CD4-positive, alpha-beta T cell treated with Interleukin-10 for 1 hour (primary cell): ENCODE results near the gene LANCL2.
"Not testable (repeated sequence)": the region's sequence is repeated elsewhere in the genome, so short reads cannot be mapped to it uniquely, and the experiment has no call there.

Source experiments
- DNase-seq: peaks from one replicate; pipeline ENCODE4 v3.0.0-alpha.2; 2020

The LANCL2 gene

GRCh38 chr7:55365205-55365674 lies at the start of gene LANCL2:
LANCL2 (plus strand) TSS chr7:55365337; CDS start chr7:55366026, 689 bp downstream.
- DNase-seq, result peak; percentile 58

- no peak for DNase-seq
Measured at GRCh38 chr7:55325371-55325792, 39.8 kb upstream of the LANCL2 start.

GRCh38 chr7:55326081-55326835 lies 38.9 kb upstream of the LANCL2 start:
- DNase-seq, result no peak

GRCh38 chr7:55326945-55327626 lies 38.1 kb upstream of the LANCL2 start:
- DNase-seq, result no peak

GRCh38 chr7:55335151-55335550 lies 30.0 kb upstream of the LANCL2 start:
- no peak for DNase-seq

GRCh38 chr7:55335786-55336185 lies 29.4 kb upstream of the LANCL2 start:
- no peak for DNase-seq

GRCh38 chr7:55336540-55336939 lies 28.6 kb upstream of the LANCL2 start:
- DNase-seq, result no peak

GRCh38 chr7:55339033-55340000 lies 25.8 kb upstream of the LANCL2 start:
- no peak for DNase-seq

- no peak for DNase-seq
Measured at GRCh38 chr7:55342216-55342871, 22.8 kb upstream of the LANCL2 start.

GRCh38 chr7:55343002-55343781 lies 21.9 kb upstream of the LANCL2 start:
- DNase-seq, result no peak

- no peak for DNase-seq
Measured at GRCh38 chr7:55343860-55344606, 21.1 kb upstream of the LANCL2 start.

GRCh38 chr7:55344840-55345239 lies 20.3 kb upstream of the LANCL2 start:
- DNase-seq, result no peak

- no peak for DNase-seq
Measured at GRCh38 chr7:55345292-55345691, 19.8 kb upstream of the LANCL2 start.

GRCh38 chr7:55348502-55348901 lies 16.6 kb upstream of the LANCL2 start:
- DNase-seq, result no peak

GRCh38 chr7:55349121-55349520 lies 16.0 kb upstream of the LANCL2 start:
- DNase-seq, result no peak

GRCh38 chr7:55350281-55350680 lies 14.9 kb upstream of the LANCL2 start:
- no peak for DNase-seq

- no peak for DNase-seq
Measured at GRCh38 chr7:55351263-55351662, 13.9 kb upstream of the LANCL2 start.

GRCh38 chr7:55352947-55353273 lies 12.2 kb upstream of the LANCL2 start:
- not testable (repeated sequence) for DNase-seq

- no peak for DNase-seq
Measured at GRCh38 chr7:55360486-55360885, 4.7 kb upstream of the LANCL2 start.

- no peak for DNase-seq
Measured at GRCh38 chr7:55361560-55361959, 3.6 kb upstream of the LANCL2 start.

- no peak for DNase-seq
Measured at GRCh38 chr7:55362927-55363326, 2.2 kb upstream of the LANCL2 start.
